GM15510 (cell line): ENCODE results near the gene PIEZO2.

ENCODE experiments used
- POLR2A ChIP-seq: IDR thresholded peaks from 3 replicates; pipeline ENCODE4 v1.6.1; 2011; ENCODE audit warnings: borderline replicate concordance; ENCODE audit not compliant: insufficient read length; ENCODE audit errors: extremely low read depth

PIEZO2 gene

GRCh38 chr18:11019295-11020105, 129.9 kb downstream of the PIEZO2 start:
- TF ChIP-seq POLR2A: no peak

- TF ChIP-seq POLR2A: no peak
Measured at GRCh38 chr18:11009869-11010268, 139.5 kb downstream of the PIEZO2 start.

GRCh38 chr18:11009147-11009546, 140.2 kb downstream of the PIEZO2 start:
- TF ChIP-seq POLR2A: no peak

DNA sequence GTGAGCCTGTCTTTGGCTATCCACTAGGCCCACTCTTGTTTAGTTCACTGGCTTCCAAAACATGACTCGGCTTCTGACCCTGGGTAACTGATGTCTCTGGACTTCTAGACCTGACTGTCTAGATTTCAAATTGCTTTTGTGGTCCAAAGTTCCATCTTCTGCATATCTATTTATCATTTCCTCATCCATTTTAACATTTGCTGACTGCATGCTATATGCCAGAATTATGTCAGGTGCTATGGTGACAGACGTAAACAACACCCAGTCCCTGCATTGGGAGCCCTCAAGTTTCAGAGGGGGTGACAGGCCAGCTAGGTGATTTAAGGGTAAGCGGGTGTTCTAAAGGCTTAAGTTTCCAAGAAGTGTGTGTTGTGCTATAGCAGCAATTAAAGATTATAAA, 140.9 kb downstream of the PIEZO2 start:
- TF ChIP-seq POLR2A: no peak

GRCh38 chr18:11005528-11005927, 143.8 kb downstream of the PIEZO2 start:
- TF ChIP-seq POLR2A: no peak

GRCh38 chr18:11004951-11005350, 144.4 kb downstream of the PIEZO2 start:
- no peak for TF ChIP-seq POLR2A

- TF ChIP-seq POLR2A: no peak
Measured at GRCh38 chr18:11004294-11004693, 145.1 kb downstream of the PIEZO2 start.

- TF ChIP-seq POLR2A: no peak
Measured at GRCh38 chr18:11002796-11003195, 146.6 kb downstream of the PIEZO2 start.

- no peak for TF ChIP-seq POLR2A
Measured at GRCh38 chr18:11002277-11002676, 147.1 kb downstream of the PIEZO2 start.

GRCh38 chr18:11000071-11000470, 149.3 kb downstream of the PIEZO2 start:
- no peak for TF ChIP-seq POLR2A

GRCh38 chr18:10997885-10998284, 151.5 kb downstream of the PIEZO2 start:
- TF ChIP-seq POLR2A: no peak

DNA sequence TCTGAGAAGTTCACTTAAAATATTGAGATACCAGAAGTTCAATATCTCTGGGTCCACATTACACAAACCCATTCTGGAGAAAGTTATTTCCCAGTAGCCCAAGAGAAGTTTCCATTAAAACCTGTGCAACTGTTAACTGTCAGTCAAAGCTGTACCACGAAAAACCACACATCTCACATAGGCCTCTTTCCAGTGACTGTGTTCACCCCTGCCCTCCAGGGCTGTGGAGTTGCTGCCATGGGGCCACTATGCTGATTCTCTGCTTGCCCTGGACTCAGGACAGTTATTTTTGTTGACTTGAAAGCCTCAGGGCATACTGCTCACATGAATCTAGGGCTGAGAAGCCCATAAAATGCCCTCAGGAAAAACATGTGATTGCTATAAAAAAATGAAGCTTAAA, 153.8 kb downstream of the PIEZO2 start:
- TF ChIP-seq POLR2A: no peak

- no peak for TF ChIP-seq POLR2A
Measured at GRCh38 chr18:10989486-10989885, 159.9 kb downstream of the PIEZO2 start.

DNA sequence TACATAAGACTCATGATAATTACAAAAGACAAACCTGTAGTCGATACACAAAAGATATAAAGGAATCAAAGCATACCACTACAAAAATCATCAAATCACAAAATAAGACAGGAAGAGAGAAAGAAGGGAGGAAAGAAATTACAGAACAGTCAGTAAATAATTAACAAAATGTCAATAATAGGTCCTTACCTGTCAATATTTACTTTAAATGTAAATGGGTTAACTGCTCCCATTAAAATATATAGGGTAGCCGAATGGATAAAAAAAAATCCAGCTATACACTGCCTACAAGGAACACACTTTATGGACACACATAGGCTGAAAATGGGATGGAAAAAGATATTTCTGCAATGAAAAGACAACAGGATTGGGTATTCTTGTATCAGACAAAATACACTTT, 163.7 kb downstream of the PIEZO2 start:
- TF ChIP-seq POLR2A: no peak

GRCh38 chr18:10979411-10979810, 170.0 kb downstream of the PIEZO2 start:
- TF ChIP-seq POLR2A: no peak

GRCh38 chr18:10977042-10977441, 172.3 kb downstream of the PIEZO2 start:
- TF ChIP-seq POLR2A: no peak
